Measurements from ENCODE around the gene DRC7.

GRCh38 chr16:57764341-57765159 is 69.9 kb downstream of the DRC7 start:
- TF ChIP-seq CTCF (IDR thresholded peaks at IDR 0.05; ENCODE audit: poor library complexity, severe bottlenecking) (no peak), REST (IDR thresholded peaks at IDR 0.05; ENCODE audit: borderline replicate concordance) (no peak), SMC3 (conservative IDR thresholded peaks at IDR 0.05; ENCODE audit: poor library complexity) (no peak), EP300 (conservative IDR thresholded peaks at IDR 0.05; ENCODE audit: poor library complexity, severe bottlenecking) (no peak)

Data from neural cell (in vitro differentiated cells).